T-helper 2 cell treated with Interferon-gamma antibody and Interleukin-4, amounts not matched to agents 5 μg/mL and 100 μg/mL, for 36 hours (primary cell): ENCODE measurements around the gene UNC13C.
"Not testable (repeated sequence)": the region's sequence is repeated elsewhere in the genome, so short reads cannot be mapped to it uniquely, and the experiment has no call there.

ENCODE experiments used
- DNase-seq: peaks from one replicate; pipeline ENCODE4 v3.0.0; 2021; ENCODE audit warnings: low spot score
- H3K27ac Mint-ChIP-seq: one replicate; pipeline ENCODE4 v1.8.0; 2021; ENCODE audit warnings: mild to moderate bottlenecking, mixed read lengths
- H3K27me3 Mint-ChIP-seq: one replicate; pipeline ENCODE4 v1.8.0; 2021; ENCODE audit warnings: low read depth, mixed read lengths
- H3K36me3 Mint-ChIP-seq: one replicate; pipeline ENCODE4 v1.8.0; 2021; ENCODE audit warnings: low read depth, mixed read lengths
- H3K4me1 Mint-ChIP-seq: one replicate; pipeline ENCODE4 v1.8.0; 2021; ENCODE audit warnings: low read depth, mixed read lengths
- H3K4me3 Mint-ChIP-seq: one replicate; pipeline ENCODE4 v1.8.0; 2022; ENCODE audit warnings: mild to moderate bottlenecking, moderate library complexity, mixed read lengths
- H3K9me3 Mint-ChIP-seq: one replicate; pipeline ENCODE4 v1.8.0; 2021; ENCODE audit warnings: mixed read lengths

The UNC13C gene

GRCh38 chr15:53978253-53978906 is at the start of gene UNC13C:
UNC13C (plus strand) TSS chr15:53978441; CDS start chr15:54012904, 34,463 bp downstream.
- H3K9me3 Mint-ChIP-seq: no peaks in the 10 kb centered on the region
- peaks cover 18% of the 10 kb centered on the region for H3K27me3 Mint-ChIP-seq
- no peak within 1 kb of the TSS for H3K27ac Mint-ChIP-seq
- no peak within 1 kb of the TSS for H3K4me3 Mint-ChIP-seq
- no peaks in the 10 kb centered on the region for H3K4me1 Mint-ChIP-seq
- DNase-seq: no peak
- H3K36me3 Mint-ChIP-seq: no peaks in the 10 kb centered on the region

GRCh38 chr15:53936137-53936536 is 42.1 kb upstream of the UNC13C start:
- H3K4me1 Mint-ChIP-seq: no peaks in the 10 kb centered on the region
- H3K4me3 Mint-ChIP-seq: no peak overlapping the region
- H3K27me3 Mint-ChIP-seq: no peaks in the 10 kb centered on the region
- peaks cover 34% of the 10 kb centered on the region for H3K9me3 Mint-ChIP-seq
- H3K27ac Mint-ChIP-seq: no peak overlapping the region
- DNase-seq: no peak
- H3K36me3 Mint-ChIP-seq: no peaks in the 10 kb centered on the region

- DNase-seq, H3K27me3 Mint-ChIP-seq, H3K4me1 Mint-ChIP-seq, H3K27ac Mint-ChIP-seq, H3K4me3 Mint-ChIP-seq, H3K36me3 Mint-ChIP-seq: not testable (repeated sequence)
- peaks cover 29% of the 10 kb centered on the region for H3K9me3 Mint-ChIP-seq
Observed at GRCh38 chr15:53937632-53938031, 40.6 kb upstream of the UNC13C start.

- no peaks in the 10 kb centered on the region for H3K4me1 Mint-ChIP-seq
- H3K36me3 Mint-ChIP-seq: no peaks in the 10 kb centered on the region
- H3K27me3 Mint-ChIP-seq: no peaks in the 10 kb centered on the region
- H3K4me3 Mint-ChIP-seq: no peak overlapping the region
- DNase-seq: no peak
- peaks cover 4% of the 10 kb centered on the region for H3K9me3 Mint-ChIP-seq
- no peak overlapping the region for H3K27ac Mint-ChIP-seq
Observed at GRCh38 chr15:53950572-53950971, 27.7 kb upstream of the UNC13C start.

GRCh38 chr15:53955396-53955795 is 22.8 kb upstream of the UNC13C start:
- H3K4me3 Mint-ChIP-seq: no peak overlapping the region
- H3K27ac Mint-ChIP-seq: no peak overlapping the region
- DNase-seq: no peak
- no peaks in the 10 kb centered on the region for H3K9me3 Mint-ChIP-seq
- H3K36me3 Mint-ChIP-seq: no peaks in the 10 kb centered on the region
- no peaks in the 10 kb centered on the region for H3K27me3 Mint-ChIP-seq
- no peaks in the 10 kb centered on the region for H3K4me1 Mint-ChIP-seq

GRCh38 chr15:53962646-53963561 is 15.3 kb upstream of the UNC13C start:
- H3K9me3 Mint-ChIP-seq: no peaks in the 10 kb centered on the region
- DNase-seq: no peak
- H3K27me3 Mint-ChIP-seq: no peaks in the 10 kb centered on the region
- no peaks in the 10 kb centered on the region for H3K36me3 Mint-ChIP-seq
- no peak overlapping the region for H3K27ac Mint-ChIP-seq
- no peaks in the 10 kb centered on the region for H3K4me1 Mint-ChIP-seq
- H3K4me3 Mint-ChIP-seq: no peak overlapping the region

GRCh38 chr15:53963801-53964200 is 14.4 kb upstream of the UNC13C start:
- H3K27me3 Mint-ChIP-seq: no peaks in the 10 kb centered on the region
- H3K4me3 Mint-ChIP-seq: no peak overlapping the region
- H3K27ac Mint-ChIP-seq: no peak overlapping the region
- H3K4me1 Mint-ChIP-seq: no peaks in the 10 kb centered on the region
- no peaks in the 10 kb centered on the region for H3K36me3 Mint-ChIP-seq
- no peaks in the 10 kb centered on the region for H3K9me3 Mint-ChIP-seq
- no peak for DNase-seq

- Mint-ChIP-seq H3K27me3 (peaks cover 15% of the 10 kb centered on the region), H3K36me3 (no peaks in the 10 kb centered on the region), H3K27ac (no peak overlapping the region), H3K4me1 (no peaks in the 10 kb centered on the region), H3K4me3 (no peak overlapping the region), H3K9me3 (no peaks in the 10 kb centered on the region)
- DNase-seq: no peak
Observed at GRCh38 chr15:53974121-53974520, 4.1 kb upstream of the UNC13C start.

- Mint-ChIP-seq H3K27me3 (peaks cover 18% of the 10 kb centered on the region), H3K9me3 (no peaks in the 10 kb centered on the region)
Observed at GRCh38 chr15:53974813-53975212, 3.4 kb upstream of the UNC13C start.

GRCh38 chr15:53976844-53977392 is 1.3 kb upstream of the UNC13C start:
- no peak overlapping the region for H3K4me3 Mint-ChIP-seq
- H3K27ac Mint-ChIP-seq: no peak overlapping the region
- H3K36me3 Mint-ChIP-seq: no peaks in the 10 kb centered on the region
- peaks cover 18% of the 10 kb centered on the region for H3K27me3 Mint-ChIP-seq
- no peak for DNase-seq
- H3K9me3 Mint-ChIP-seq: no peaks in the 10 kb centered on the region
- no peaks in the 10 kb centered on the region for H3K4me1 Mint-ChIP-seq

More at GRCh38 chr15:53974813-53975212, 3.4 kb upstream of the UNC13C start:
- Mint-ChIP-seq H3K4me3 (no peak overlapping the region), H3K4me1 (no peaks in the 10 kb centered on the region), H3K27ac (no peak overlapping the region), H3K36me3 (no peaks in the 10 kb centered on the region)
- DNase-seq: no peak

GRCh38 chr15:53979051-53979788 is 979 bp downstream of the UNC13C start:
- Mint-ChIP-seq H3K9me3 (no peaks in the 10 kb centered on the region), H3K27me3 (peaks cover 18% of the 10 kb centered on the region), H3K27ac (no peak overlapping the region), H3K4me3 (no peak overlapping the region), H3K4me1 (no peaks in the 10 kb centered on the region), H3K36me3 (no peaks in the 10 kb centered on the region)
- DNase-seq: no peak

GRCh38 chr15:53980021-53980420 is 1.8 kb downstream of the UNC13C start:
- Mint-ChIP-seq H3K27ac (no peak overlapping the region), H3K4me1 (no peaks in the 10 kb centered on the region), H3K4me3 (no peak overlapping the region), H3K9me3 (no peaks in the 10 kb centered on the region), H3K27me3 (peaks cover 18% of the 10 kb centered on the region), H3K36me3 (no peaks in the 10 kb centered on the region)
- DNase-seq: no peak

GRCh38 chr15:53982071-53982680 is 3.9 kb downstream of the UNC13C start:
- H3K4me3 Mint-ChIP-seq: no peak overlapping the region
- H3K27me3 Mint-ChIP-seq: peaks cover 18% of the 10 kb centered on the region
- no peak overlapping the region for H3K27ac Mint-ChIP-seq
- peaks cover 4% of the 10 kb centered on the region for H3K9me3 Mint-ChIP-seq
- no peaks in the 10 kb centered on the region for H3K4me1 Mint-ChIP-seq
- no peak for DNase-seq
- no peaks in the 10 kb centered on the region for H3K36me3 Mint-ChIP-seq
